Activated CD4-positive, alpha-beta T cell treated with anti-CD3 and anti-CD28 coated beads, Interleukin-2, amount 50 U/mL, for 16 hours (primary cell): ENCODE data around the gene ZSCAN30.
A peak's percentile ranks its signal among the peaks of the same experiment; 100 is the strongest.

Experiments used
- DNase-seq: peaks from one replicate; pipeline ENCODE4 v3.0.0-alpha.2; 2020

ZSCAN30 gene

GRCh38 chr18:35290094-35290735 lies at the start of gene ZSCAN30:
Gene ZSCAN30, minus strand, starts transcription at chr18:35290229. Its CDS starts 25,877 bp downstream, at chr18:35264352.
- peak; percentile 95 for DNase-seq

- no peak for DNase-seq
Observed at GRCh38 chr18:35337286-35337685, 47.3 kb upstream of the ZSCAN30 start.

- no peak for DNase-seq
Observed at GRCh38 chr18:35335866-35336265, 45.8 kb upstream of the ZSCAN30 start.

GRCh38 chr18:35334821-35335220 lies 44.8 kb upstream of the ZSCAN30 start:
- DNase-seq: no peak

GRCh38 chr18:35334212-35334611 lies 44.2 kb upstream of the ZSCAN30 start:
- no peak for DNase-seq

- DNase-seq: no peak
Observed at GRCh38 chr18:35331367-35332087, 41.5 kb upstream of the ZSCAN30 start.

- DNase-seq: no peak
Observed at GRCh38 chr18:35328868-35329267, 38.8 kb upstream of the ZSCAN30 start.

- DNase-seq: no peak
Observed at GRCh38 chr18:35326695-35327387, 36.8 kb upstream of the ZSCAN30 start.

- DNase-seq: no peak
Observed at GRCh38 chr18:35324926-35325655, 35.1 kb upstream of the ZSCAN30 start.

GRCh38 chr18:35322486-35323458 lies 32.7 kb upstream of the ZSCAN30 start:
- DNase-seq: no peak

- DNase-seq: no peak
Observed at GRCh38 chr18:35311496-35311895, 21.5 kb upstream of the ZSCAN30 start.

- no peak for DNase-seq
Observed at GRCh38 chr18:35306588-35307250, 16.7 kb upstream of the ZSCAN30 start.

GRCh38 chr18:35303610-35304009 lies 13.6 kb upstream of the ZSCAN30 start:
- DNase-seq: no peak

- DNase-seq: no peak
Observed at GRCh38 chr18:35296060-35296459, 6.0 kb upstream of the ZSCAN30 start.

- DNase-seq: no peak
Observed at GRCh38 chr18:35291166-35291565, 1.1 kb upstream of the ZSCAN30 start.

GRCh38 chr18:35289727-35290093 lies 319 bp downstream of the ZSCAN30 start:
- peak; percentile 21 for DNase-seq

GRCh38 chr18:35289293-35289692 lies 736 bp downstream of the ZSCAN30 start:
- DNase-seq: no peak

GRCh38 chr18:35284841-35285240 lies 5.2 kb downstream of the ZSCAN30 start:
- DNase-seq: no peak

- no peak for DNase-seq
Observed at GRCh38 chr18:35283923-35284794, 5.9 kb downstream of the ZSCAN30 start.

GRCh38 chr18:35282353-35282752 lies 7.7 kb downstream of the ZSCAN30 start:
- DNase-seq: no peak
